ENCODE measurements around the gene WFDC10A.

GRCh38 chr20:45617591-45617990 lies 11.9 kb upstream of the WFDC10A start:
- TF ChIP-seq POLR2AphosphoS5 (IDR thresholded peaks at IDR 0.05) (no peak), POLR2A (IDR thresholded peaks at IDR 0.05) (no peak), EP300 (IDR thresholded peaks at IDR 0.05) (no peak)
- TF ChIP-seq, protein P1, sequence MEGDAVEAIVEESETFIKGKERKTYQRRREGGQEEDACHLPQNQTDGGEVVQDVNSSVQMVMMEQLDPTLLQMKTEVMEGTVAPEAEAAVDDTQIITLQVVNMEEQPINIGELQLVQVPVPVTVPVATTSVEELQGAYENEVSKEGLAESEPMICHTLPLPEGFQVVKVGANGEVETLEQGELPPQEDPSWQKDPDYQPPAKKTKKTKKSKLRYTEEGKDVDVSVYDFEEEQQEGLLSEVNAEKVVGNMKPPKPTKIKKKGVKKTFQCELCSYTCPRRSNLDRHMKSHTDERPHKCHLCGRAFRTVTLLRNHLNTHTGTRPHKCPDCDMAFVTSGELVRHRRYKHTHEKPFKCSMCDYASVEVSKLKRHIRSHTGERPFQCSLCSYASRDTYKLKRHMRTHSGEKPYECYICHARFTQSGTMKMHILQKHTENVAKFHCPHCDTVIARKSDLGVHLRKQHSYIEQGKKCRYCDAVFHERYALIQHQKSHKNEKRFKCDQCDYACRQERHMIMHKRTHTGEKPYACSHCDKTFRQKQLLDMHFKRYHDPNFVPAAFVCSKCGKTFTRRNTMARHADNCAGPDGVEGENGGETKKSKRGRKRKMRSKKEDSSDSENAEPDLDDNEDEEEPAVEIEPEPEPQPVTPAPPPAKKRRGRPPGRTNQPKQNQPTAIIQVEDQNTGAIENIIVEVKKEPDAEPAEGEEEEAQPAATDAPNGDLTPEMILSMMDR (IDR thresholded peaks at IDR 0.05) = no peak

All from suprapubic skin (tissue), 4 donors.